Stimulated activated CD8-positive, alpha-beta memory T cell treated with anti-CD3 and anti-CD28 coated beads, Interleukin-7, amount 100 ng/mL, for 1 hour (primary cell): Measurements from ENCODE around the gene TMED7.
"Not testable (repeated sequence)": the region's sequence is repeated elsewhere in the genome, so short reads cannot be mapped to it uniquely, and the experiment has no call there.

Experiments
- DNase-seq, 2 donors: peaks; one replicate each; pipeline ENCODE4 v3.0.0-alpha.2; 2020; ENCODE audit warnings: low read depth in 2 of 2

TMED7 gene

DNA sequence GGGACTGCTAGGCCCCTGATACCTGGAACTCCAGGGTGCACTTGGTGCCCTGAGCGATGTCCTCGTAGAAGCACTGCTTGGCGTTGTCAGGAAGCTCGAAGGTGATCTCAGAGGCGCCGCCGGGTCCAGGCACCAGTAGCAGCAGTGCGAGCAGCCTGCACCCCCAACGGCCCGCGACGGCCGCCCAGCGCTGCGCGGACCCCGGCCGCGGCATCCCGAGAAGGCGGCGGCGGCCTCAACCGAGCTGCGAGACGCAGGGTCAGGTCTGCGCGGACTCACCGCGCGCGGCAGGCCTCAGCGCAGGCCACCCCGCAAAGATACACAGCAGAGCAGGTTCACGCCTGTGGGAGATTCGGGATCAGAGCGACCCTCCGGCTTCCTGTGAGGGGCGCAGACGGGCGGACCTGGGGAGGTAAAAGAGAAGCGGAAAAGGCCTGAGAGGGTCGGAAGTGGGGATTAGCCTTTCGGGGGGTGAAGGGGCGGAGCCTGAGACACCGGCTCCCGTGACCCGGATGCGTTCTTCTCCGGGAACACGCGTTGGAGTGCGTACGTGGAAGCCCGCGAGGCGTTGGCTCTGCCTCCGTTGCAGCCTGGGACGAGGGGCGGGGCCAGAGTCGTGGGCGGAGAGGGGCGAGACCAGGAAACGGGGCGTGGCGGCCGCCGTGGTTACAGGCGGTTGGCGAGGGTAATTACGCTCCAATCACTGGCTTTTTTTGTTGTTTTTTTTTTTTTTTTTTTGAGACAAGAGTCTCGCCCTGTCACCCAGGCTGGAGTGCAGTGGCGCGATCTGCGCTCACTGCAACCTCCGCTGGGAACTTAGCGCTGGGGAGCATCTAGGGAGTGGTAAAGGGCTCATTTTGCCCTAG is at the start of gene TMED7:
Gene TMED7 (minus strand): TSS at position 458 of the 866 bp plus-strand sequence. CDS start 244 bp downstream, at position 214.
- peak; percentile 99 to 100 for DNase-seq

DNA sequence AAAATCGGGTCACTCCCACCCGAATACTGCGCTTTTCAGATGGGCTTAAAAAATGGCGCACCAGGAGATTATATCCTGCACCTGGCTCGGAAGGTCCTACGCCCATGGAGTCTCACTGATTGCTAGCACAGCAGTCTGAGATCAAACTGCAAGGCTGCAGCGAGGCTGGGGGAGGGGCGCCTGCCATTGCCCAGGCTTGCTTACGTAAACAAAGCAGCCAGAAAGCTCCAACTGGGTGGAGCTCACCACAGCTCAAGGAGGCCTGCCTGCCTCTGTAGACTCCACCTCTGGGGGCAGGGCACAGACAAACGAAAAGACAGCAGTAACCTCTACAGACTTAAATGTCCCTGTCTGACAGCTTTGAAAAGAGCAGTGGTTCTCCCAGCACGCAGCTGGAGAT is 48.9 kb upstream of the TMED7 start:
- DNase-seq: not testable (repeated sequence)

DNA sequence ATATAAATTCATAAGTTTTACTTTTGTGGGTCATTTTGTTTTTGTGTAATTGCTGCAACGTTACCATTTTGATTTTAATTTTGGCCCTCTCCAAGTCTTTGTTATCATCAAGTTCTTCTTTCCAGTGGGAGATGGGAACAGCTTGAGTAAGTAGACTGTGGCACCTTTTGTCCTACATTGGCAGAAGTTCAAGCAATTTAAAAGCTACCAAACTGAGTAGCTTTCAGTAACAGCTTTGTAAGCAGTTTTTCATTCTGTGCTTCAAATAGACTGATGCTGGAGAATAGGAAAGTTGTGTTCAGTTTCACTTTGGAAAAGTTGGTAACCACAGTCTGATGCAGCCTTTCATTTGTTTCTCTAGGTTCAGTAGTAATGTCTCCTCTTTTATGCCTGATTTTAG is 47.8 kb upstream of the TMED7 start:
- DNase-seq: no peak

GRCh38 chr5:115671939-115672338 is 46.1 kb upstream of the TMED7 start:
- no peak for DNase-seq

- no peak for DNase-seq
Measured at GRCh38 chr5:115666023-115666422, 40.2 kb upstream of the TMED7 start.

DNA sequence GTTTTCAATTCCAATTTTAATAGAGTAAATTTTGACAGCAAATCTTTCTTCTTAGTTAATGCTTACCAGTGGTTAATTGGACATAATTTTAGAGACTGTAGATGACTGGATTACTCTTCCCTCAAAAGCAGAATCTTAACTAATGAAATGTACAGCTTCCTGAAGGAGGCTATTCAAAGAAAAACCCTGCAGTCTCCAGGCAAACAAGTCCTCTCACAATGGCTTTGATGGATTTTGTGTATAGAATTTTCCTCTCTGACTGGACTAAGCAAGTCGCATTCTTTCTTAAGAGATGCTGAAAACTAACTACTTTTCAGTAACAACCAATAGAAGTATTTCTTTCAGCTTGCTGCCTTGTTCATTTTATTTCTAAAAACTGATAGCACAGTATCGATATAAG is 35.7 kb upstream of the TMED7 start:
- DNase-seq: no peak

DNA sequence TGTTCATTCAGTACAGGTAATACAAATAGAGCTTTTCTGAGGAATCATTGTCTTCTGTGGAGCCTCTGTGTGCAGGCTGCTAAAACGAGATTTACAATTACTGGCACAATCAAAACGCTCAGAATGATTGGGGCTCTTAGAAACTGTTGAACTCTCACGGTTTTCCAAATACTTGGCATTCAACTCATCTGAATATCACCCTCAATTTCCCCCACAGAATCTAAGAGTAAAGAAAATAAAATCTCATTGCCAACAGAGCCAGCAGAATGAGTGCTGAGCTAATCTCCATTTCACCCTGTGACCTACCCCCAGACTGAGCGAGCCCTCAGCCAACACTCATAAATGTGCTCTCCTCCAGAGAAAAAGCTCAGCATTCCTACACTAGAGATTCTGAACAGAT is 35.3 kb upstream of the TMED7 start:
- no peak for DNase-seq

DNA sequence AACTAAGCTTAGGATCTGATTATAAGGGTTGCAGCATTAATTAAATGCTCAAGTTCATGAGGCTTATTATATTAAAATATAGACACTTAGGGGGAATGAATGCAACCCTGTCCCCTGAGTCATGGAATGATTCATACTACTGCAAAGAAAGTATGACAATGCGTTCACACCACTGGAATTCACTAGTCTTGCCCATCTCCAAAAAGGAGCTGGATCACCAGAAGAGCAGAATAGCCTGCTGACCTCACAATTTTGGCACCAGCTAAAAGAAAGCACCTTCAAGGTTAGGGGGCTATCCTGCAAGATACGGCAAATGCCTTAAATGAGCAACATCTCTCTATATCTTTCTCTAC is 32.0 kb upstream of the TMED7 start:
- no peak for DNase-seq

GRCh38 chr5:115657125-115657880 is 31.5 kb upstream of the TMED7 start:
- DNase-seq: no peak

GRCh38 chr5:115656404-115656803 is 30.6 kb upstream of the TMED7 start:
- DNase-seq: no peak

DNA sequence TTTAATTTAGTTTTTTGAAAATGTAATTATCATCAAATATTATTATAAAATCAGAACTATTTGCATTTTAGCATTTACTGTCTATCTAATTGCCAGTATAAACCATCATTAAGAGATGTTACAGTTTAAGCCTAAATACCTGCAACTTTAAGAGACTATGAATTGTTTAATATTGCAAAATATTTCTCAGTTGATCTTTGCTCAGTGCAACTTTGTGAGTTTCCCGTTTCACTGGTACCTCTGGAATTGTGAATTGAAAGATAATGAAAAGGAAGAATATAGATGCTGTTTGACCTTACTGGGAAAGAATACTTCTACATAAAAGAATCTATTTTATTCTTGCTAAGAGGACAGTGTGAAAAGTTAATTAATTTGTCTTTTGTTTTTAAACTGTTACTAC is 30.2 kb upstream of the TMED7 start:
- DNase-seq: no peak

- no peak for DNase-seq
Measured at GRCh38 chr5:115649541-115649940, 23.7 kb upstream of the TMED7 start.

DNA sequence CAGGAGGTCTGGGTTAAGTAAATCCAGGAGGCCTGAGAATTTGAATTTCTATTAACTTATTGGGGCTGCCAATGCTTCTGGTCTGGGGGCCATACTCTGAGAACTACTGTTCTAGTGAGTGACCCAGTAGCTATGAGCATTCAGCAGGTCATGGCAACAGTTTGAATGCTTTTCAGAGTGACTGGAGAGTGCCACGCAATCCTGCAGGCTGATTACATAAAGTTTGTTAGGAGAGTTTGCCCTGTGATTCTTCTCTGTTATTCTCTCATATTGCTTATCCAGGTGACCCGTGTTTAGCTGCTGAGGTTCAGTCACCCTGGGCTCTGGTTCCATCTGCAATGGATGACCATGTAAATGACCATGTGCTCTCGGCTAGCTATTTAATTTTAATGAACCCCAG is 22.2 kb upstream of the TMED7 start:
- DNase-seq: no peak

GRCh38 chr5:115645386-115645785 is 19.6 kb upstream of the TMED7 start:
- not testable (repeated sequence) for DNase-seq

DNA sequence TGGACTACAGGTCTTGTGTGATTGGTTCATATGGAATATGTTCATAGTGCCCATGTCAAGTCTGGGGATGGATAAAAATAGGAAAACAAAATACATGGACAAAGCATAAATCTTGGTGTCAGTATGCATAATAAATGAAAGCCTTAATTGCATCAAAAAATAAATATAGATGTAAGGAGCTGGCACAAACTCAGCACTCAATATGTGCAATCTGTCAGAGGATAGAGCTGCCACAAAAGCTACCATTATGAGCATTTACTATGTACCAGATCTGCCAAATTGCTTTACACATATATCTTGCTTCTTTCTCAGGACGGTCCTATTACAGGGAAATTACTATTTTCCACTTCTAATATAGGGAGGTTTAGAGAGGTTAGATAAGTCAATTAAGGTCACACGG is 18.2 kb upstream of the TMED7 start:
- DNase-seq: no peak

- no peak for DNase-seq
Measured at GRCh38 chr5:115641948-115642347, 16.1 kb upstream of the TMED7 start.

DNA sequence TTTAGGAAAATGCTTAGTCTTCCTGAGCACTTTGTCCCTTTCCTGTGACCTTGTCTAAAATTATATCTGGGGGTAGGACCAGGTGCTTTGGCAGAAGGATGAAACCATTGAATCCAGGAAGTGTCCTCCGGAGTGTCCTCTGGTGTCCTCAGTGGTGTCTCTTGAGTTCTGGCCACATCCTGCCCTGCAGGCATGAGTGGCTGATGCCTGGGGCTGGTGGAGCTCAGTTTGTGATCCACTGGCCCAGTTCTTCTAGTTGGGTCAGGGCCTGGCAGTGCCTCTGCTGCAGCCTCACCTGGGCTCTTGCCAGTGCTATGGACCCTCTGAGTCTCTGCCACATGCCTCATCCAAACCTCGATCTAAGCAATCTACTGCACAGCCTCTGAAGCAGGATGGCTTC is 14.4 kb upstream of the TMED7 start:
- no peak for DNase-seq

DNA sequence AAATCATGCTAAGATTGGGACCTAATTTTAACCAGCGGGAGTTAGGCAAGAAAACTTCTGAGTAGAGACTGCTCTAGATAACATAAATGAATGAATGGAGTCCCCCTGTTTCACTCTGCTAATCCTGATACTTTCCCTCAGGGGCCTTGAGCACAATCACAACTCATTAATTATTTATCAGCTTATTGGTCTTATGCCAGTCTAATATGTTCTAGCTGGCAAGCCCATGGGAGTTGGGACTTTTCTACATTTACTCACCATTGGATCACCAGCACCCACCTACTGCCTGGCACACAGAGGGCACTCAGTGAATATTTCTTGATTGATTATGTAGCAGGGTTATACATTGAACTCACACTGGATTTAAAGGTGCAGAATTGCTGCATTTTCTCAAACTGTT is 13.5 kb upstream of the TMED7 start:
- DNase-seq: no peak

- no peak for DNase-seq
Measured at GRCh38 chr5:115637507-115637906, 11.7 kb upstream of the TMED7 start.

- DNase-seq: no peak
Measured at GRCh38 chr5:115636008-115636407, 10.2 kb upstream of the TMED7 start.

GRCh38 chr5:115634343-115635132 is 8.7 kb upstream of the TMED7 start:
- DNase-seq: peak; percentile 56 to 72

GRCh38 chr5:115629903-115630302 is 4.1 kb upstream of the TMED7 start:
- DNase-seq: no peak
